ENCODE data around the gene PDE8B.

GRCh38 chr5:77391240-77391765 lies 180.8 kb downstream of the PDE8B start:
- TF ChIP-seq POLR2A (IDR thresholded peaks at IDR 0.05) (no peak), CTCF (IDR thresholded peaks at IDR 0.05) (no peak)
